ENCODE measurements around the gene C4A. TPM values are rescaled to one million over a fixed set of nuclear protein-coding genes. Genes with fewer than 3 reads are reported as not detected.
A peak's percentile ranks its signal among the peaks of the same experiment; 100 is the strongest.

C4A gene
- total and polyA plus RNA-seq, 10 of the 15 experiments (the other 5 are each of a cell fraction or from before 2014, with no cell fraction given), result 0.13 to 5.4 (median 0.88) TPM; not detected in 1

GRCh38 chr6:31958741-31959739, 22.8 kb upstream of the C4A start, which contains the start of the genes NELFE and SKIC2 (continued):
- TF ChIP-seq ZBTB40 (IDR thresholded peaks at IDR 0.05; ENCODE audit: borderline replicate concordance) (peak; percentile 97), EED (IDR thresholded peaks at IDR 0.05; ENCODE audit: low read depth) (0 out of 2 replicates have a peak, but pooled peaks have one; percentile 25), CREM (IDR thresholded peaks at IDR 0.05; ENCODE audit: low read depth) (peak; percentile 99), MLLT1 (IDR thresholded peaks at IDR 0.05) (peak; percentile 97), GATAD2B (conservative IDR thresholded peaks at IDR 0.05; ENCODE audit: low read depth) (peak; percentile 99), RELB (IDR thresholded peaks at IDR 0.05; ENCODE audit: low read depth) (peak; percentile 83), POU2F2 (IDR thresholded peaks at IDR 0.05; ENCODE audit: borderline replicate concordance, low read depth, low read length) (peak; percentile 61), RBBP5 (conservative IDR thresholded peaks at IDR 0.05) (no peak), RFX5 (IDR thresholded peaks at IDR 0.05; ENCODE audit: low read depth, low read length) (peak; percentile 52; the same call in 1 of the 2 replicates), NR2C1 (IDR thresholded peaks at IDR 0.05) (peak; percentile 99), CEBPB (IDR thresholded peaks at IDR 0.05; ENCODE audit: borderline replicate concordance in 1 of 2, low read depth in 2 of 2, low read length in 2 of 2) (no peak), SREBF2 (IDR thresholded peaks at IDR 0.05; ENCODE audit: low read length) (peak; percentile 61), RUNX3 (IDR thresholded peaks at IDR 0.05; ENCODE audit: low read length) (peak; percentile 59), PBX3 (IDR thresholded peaks at IDR 0.05; ENCODE audit: insufficient replicate concordance, low read depth, low read length) (peak; percentile 61), MEF2B (IDR thresholded peaks at IDR 0.05; ENCODE audit: partially characterized antibody, poor library complexity, severe bottlenecking) (no peak), CTCF (IDR thresholded peaks at IDR 0.05 in 2 of 3, conservative IDR thresholded peaks at IDR 0.05 in 1 of 3; ENCODE audit: control insufficient read depth in 2 of 3, extremely low read depth in 1 of 3, insufficient read depth in 1 of 3, low read depth in 3 of 3, low read length in 3 of 3) (no peak), EZH2 (IDR thresholded peaks at IDR 0.05; ENCODE audit: borderline replicate concordance, control insufficient read depth, low read depth, low read length) (no peak)

All from GM12878 (cell line).